ENCODE data around the gene CYP24A1. TPM values are rescaled to one million over a fixed set of nuclear protein-coding genes. Genes with fewer than 3 reads are reported as not detected.

Gene CYP24A1
- polyA plus RNA-seq, 3 donors = not detected

DNA sequence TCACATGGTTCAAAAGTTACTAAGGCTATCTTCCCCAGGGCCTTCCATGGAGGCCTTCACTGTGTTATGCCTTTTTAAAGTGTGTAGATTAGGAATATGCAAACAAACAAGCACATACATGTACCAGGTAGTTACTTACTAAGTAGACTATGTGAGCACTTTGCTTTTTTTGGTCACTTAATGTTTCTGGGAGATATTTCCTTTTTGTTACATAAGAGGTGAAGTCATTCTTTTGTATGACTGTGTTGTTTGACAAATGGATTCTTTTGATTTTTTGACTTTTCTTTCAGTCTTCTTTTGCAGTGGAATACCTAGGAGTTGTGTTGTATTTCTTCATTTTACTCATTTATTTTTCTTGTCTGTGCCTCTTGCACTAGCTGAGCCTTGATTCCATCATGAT lies 63.7 kb downstream of the CYP24A1 start:
- H3K27ac Mint-ChIP-seq = no peak overlapping the region
- H3K4me1 ChIP-seq (ENCODE audit: control insufficient read depth in 1 of 2, insufficient read depth in 2 of 2, low read length in 2 of 2) = peaks cover 11 to 19% of the 10 kb centered on the region in 2 donors
- H3K27ac ChIP-seq (ENCODE audit: low read depth in 1 of 2, low read length in 2 of 2) = no peak overlapping the region
- H3K9ac ChIP-seq (ENCODE audit: insufficient read depth, low read length, poor library complexity, severe bottlenecking) = no peak overlapping the region
- H3K4me3 Mint-ChIP-seq = no peak overlapping the region
- H3K27me3 Mint-ChIP-seq (ENCODE audit: low read depth in 3 of 3) = peaks cover 0 to 4% (median 0%) of the 10 kb centered on the region in 3 donors
- H3K27me3 ChIP-seq (ENCODE audit: control insufficient read depth in 2 of 2, insufficient read depth in 2 of 2, low read length in 2 of 2) = no peaks in the 10 kb centered on the region
- DNase-seq = no peak
- H2AFZ ChIP-seq (ENCODE audit: insufficient read depth, low read depth, low read length, poor library complexity, severe bottlenecking) = no peak overlapping the region
- H3K9me3 Mint-ChIP-seq = peaks cover 3 to 7% (median 4%) of the 10 kb centered on the region in 7 donors
- H3K36me3 Mint-ChIP-seq = no peaks in the 10 kb centered on the region
- H3K4me1 Mint-ChIP-seq = peaks cover 23% of the 10 kb centered on the region
- no peak overlapping the region for H3K4me3 ChIP-seq (replicated peaks in 1 of 3; ENCODE audit: low read depth in 2 of 3, low read length in 3 of 3)
- no peaks in the 10 kb centered on the region for H3K79me2 ChIP-seq (ENCODE audit: insufficient read depth, low read length)
- TF ChIP-seq, protein P1, sequence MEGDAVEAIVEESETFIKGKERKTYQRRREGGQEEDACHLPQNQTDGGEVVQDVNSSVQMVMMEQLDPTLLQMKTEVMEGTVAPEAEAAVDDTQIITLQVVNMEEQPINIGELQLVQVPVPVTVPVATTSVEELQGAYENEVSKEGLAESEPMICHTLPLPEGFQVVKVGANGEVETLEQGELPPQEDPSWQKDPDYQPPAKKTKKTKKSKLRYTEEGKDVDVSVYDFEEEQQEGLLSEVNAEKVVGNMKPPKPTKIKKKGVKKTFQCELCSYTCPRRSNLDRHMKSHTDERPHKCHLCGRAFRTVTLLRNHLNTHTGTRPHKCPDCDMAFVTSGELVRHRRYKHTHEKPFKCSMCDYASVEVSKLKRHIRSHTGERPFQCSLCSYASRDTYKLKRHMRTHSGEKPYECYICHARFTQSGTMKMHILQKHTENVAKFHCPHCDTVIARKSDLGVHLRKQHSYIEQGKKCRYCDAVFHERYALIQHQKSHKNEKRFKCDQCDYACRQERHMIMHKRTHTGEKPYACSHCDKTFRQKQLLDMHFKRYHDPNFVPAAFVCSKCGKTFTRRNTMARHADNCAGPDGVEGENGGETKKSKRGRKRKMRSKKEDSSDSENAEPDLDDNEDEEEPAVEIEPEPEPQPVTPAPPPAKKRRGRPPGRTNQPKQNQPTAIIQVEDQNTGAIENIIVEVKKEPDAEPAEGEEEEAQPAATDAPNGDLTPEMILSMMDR (IDR thresholded peaks at IDR 0.05) = no peak
- H3K4me2 ChIP-seq (replicated peaks; ENCODE audit: extremely low read depth, low read length, poor library complexity, severe bottlenecking) = no peak overlapping the region
- H3K9me3 ChIP-seq (replicated peaks in 1 of 2; ENCODE audit: control insufficient read depth in 1 of 2, insufficient read depth in 1 of 2, low read length in 2 of 2) = no peaks in the 10 kb centered on the region
- H3K36me3 ChIP-seq (replicated peaks in 1 of 2; ENCODE audit: control insufficient read depth in 1 of 2, insufficient read depth in 2 of 2, low read length in 2 of 2) = no peaks in the 10 kb centered on the region
- no peaks in the 10 kb centered on the region for H4K20me1 ChIP-seq (ENCODE audit: insufficient read depth, low read length)
- intact Hi-C loops (cut with micrococcal nuclease) = no loop called here

DNA sequence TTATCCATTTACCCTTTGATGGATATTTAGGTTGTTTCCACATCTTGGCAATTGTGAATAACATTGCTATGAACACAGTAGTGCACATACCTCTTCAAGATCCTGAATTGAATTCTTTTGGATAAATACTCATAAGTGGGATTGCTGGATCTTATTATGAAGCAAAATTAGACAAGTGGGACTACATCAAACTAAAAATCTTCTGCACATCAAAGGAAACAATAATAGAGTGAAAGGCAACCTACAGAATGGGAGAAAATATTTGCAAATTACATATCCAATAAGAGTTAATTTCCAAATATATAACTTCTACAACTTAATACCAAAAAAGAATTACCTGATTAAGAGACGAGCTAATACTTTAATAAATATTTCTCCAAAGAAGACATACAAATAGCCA lies 65.0 kb downstream of the CYP24A1 start:
- no peak overlapping the region for H2AFZ ChIP-seq (ENCODE audit: insufficient read depth, low read depth, low read length, poor library complexity, severe bottlenecking)
- H3K79me2 ChIP-seq (ENCODE audit: insufficient read depth, low read length) = no peaks in the 10 kb centered on the region
- DNase-seq = no peak
- H3K9me3 ChIP-seq (replicated peaks in 1 of 2; ENCODE audit: control insufficient read depth in 1 of 2, insufficient read depth in 1 of 2, low read length in 2 of 2) = no peaks in the 10 kb centered on the region
- H3K27me3 ChIP-seq (ENCODE audit: control insufficient read depth in 2 of 2, insufficient read depth in 2 of 2, low read length in 2 of 2) = no peaks in the 10 kb centered on the region
- Mint-ChIP-seq H3K27ac (no peak overlapping the region), H3K27me3 (ENCODE audit: low read depth in 3 of 3) (peaks cover 0 to 5% (median 0%) of the 10 kb centered on the region in 3 donors), H3K4me3 (no peak overlapping the region), H3K4me1 (peaks cover 14% of the 10 kb centered on the region), H3K36me3 (no peaks in the 10 kb centered on the region), H3K9me3 (peaks cover 3 to 7% (median 4%) of the 10 kb centered on the region in 7 donors)
- no peaks in the 10 kb centered on the region for H4K20me1 ChIP-seq (ENCODE audit: insufficient read depth, low read length)
- WGBS (ENCODE audit: insufficient coverage) = no CpG with 5 or more reads among the region's 1 CpG
- no peak overlapping the region for H3K4me3 ChIP-seq (replicated peaks in 1 of 3; ENCODE audit: low read depth in 2 of 3, low read length in 3 of 3)
- TF ChIP-seq, protein P1 (IDR thresholded peaks at IDR 0.05) = no peak
- no peak overlapping the region for H3K4me2 ChIP-seq (replicated peaks; ENCODE audit: extremely low read depth, low read length, poor library complexity, severe bottlenecking)
- no peaks in the 10 kb centered on the region for H3K36me3 ChIP-seq (replicated peaks in 1 of 2; ENCODE audit: control insufficient read depth in 1 of 2, insufficient read depth in 2 of 2, low read length in 2 of 2)
- intact Hi-C loops (cut with micrococcal nuclease) = no loop called here
- H3K9ac ChIP-seq (ENCODE audit: insufficient read depth, low read length, poor library complexity, severe bottlenecking) = no peak overlapping the region
- no peak overlapping the region for H3K27ac ChIP-seq (ENCODE audit: low read depth in 1 of 2, low read length in 2 of 2)
- H3K4me1 ChIP-seq (ENCODE audit: control insufficient read depth in 1 of 2, insufficient read depth in 2 of 2, low read length in 2 of 2) = peaks cover 3 to 7% of the 10 kb centered on the region in 2 donors

All from CD14-positive monocyte (primary cell).